Activated CD8-positive, alpha-beta T cell treated with anti-CD3 and anti-CD28 coated beads for 36 hours (primary cell): ENCODE measurements around the gene DNAH3. TPM values are rescaled to one million over a fixed set of nuclear protein-coding genes. Genes with fewer than 3 reads are reported as not detected.
"Not testable (repeated sequence)": the region's sequence is repeated elsewhere in the genome, so short reads cannot be mapped to it uniquely, and the experiment has no call there.

Experiments used
- ATAC-seq: fragments of 200-7000 bp; cut with Tn5 transposase; one replicate; pipeline ENCODE4 v1.10.0; 2021; ENCODE audit warnings: mild to moderate bottlenecking, moderate library complexity
- CTCF ChIA-PET: fragments of 350-600 bp; sonication (Branson Sonifier 250); formaldehyde crosslinking; loops from one replicate; lab custom pipeline; 2021; ENCODE audit warnings: antibody characterized with exemption; lab: Charles Lee
- POLR2A ChIA-PET: fragments of 350-600 bp; sonication (Branson Sonifier 250); formaldehyde crosslinking; loops from one replicate; lab custom pipeline; 2021; ENCODE audit warnings: antibody characterized with exemption; lab: Charles Lee
- DNase-seq: peaks from one replicate; pipeline ENCODE4 v3.0.0-alpha.2; 2020
- H3K27ac Mint-ChIP-seq: one replicate; pipeline ENCODE4 v1.8.0; 2021; ENCODE audit warnings: mild to moderate bottlenecking, mixed read lengths
- H3K27me3 Mint-ChIP-seq: one replicate; pipeline ENCODE4 v1.8.0; 2021; ENCODE audit warnings: mixed read lengths
- H3K36me3 Mint-ChIP-seq: one replicate; pipeline ENCODE4 v1.8.0; 2021; ENCODE audit warnings: low read depth, mixed read lengths
- H3K4me1 Mint-ChIP-seq: one replicate; pipeline ENCODE4 v1.8.0; 2021; ENCODE audit warnings: low read depth, mixed read lengths
- H3K4me3 Mint-ChIP-seq: one replicate; pipeline ENCODE4 v1.8.0; 2021; ENCODE audit warnings: mild to moderate bottlenecking, moderate library complexity, mixed read lengths
- H3K9me3 Mint-ChIP-seq: one replicate; pipeline ENCODE4 v1.8.0; 2021; ENCODE audit warnings: mixed read lengths
- CTCF ChIP-seq: fragments of 200-600 bp; IDR thresholded peaks from one replicate; pipeline ENCODE4 v1.8.0; 2022; ENCODE audit warnings: antibody characterized with exemption, mild to moderate bottlenecking
- intact Hi-C: fragments of 100-400 bp; cut with micrococcal nuclease; formaldehyde crosslinking; loops from one replicate; pipeline ENCODE4 v1.10.0; 2022
- total RNA-seq, 2 experiments: library from RNA; stranded (reverse); gene quantifications; one replicate each; pipeline ENCODE4 v1.2.3, GENCODE V29; 2021

Gene DNAH3
- under 1 TPM in 1 of 2 experiments, not detected in 1; 0.02 TPM for total RNA-seq

GRCh38 chr16:21150375-21151001 is at the start of gene DNAH3:
Gene DNAH3 (minus strand): TSS chr16:21150846. CDS start chr16:21150319, 527 bp downstream.
- ATAC-seq (no peak), DNase-seq (no peak)
- H3K4me3 Mint-ChIP-seq = no peak within 1 kb of the TSS
- CTCF ChIA-PET = no interaction called here
- no peaks in the 10 kb centered on the region for H3K36me3 Mint-ChIP-seq
- H3K9me3 Mint-ChIP-seq = no peaks in the 10 kb centered on the region
- no peaks in the 10 kb centered on the region for H3K4me1 Mint-ChIP-seq
- intact Hi-C loops = loop anchor here (10.0 kb wide), 1 partner anchor 154 kb away; no protein-coding TSS in a partner anchor
- POLR2A ChIA-PET = no interaction called here
- no peak for TF ChIP-seq CTCF
- H3K27ac Mint-ChIP-seq = no peak within 1 kb of the TSS
- peaks cover 24% of the 10 kb centered on the region for H3K27me3 Mint-ChIP-seq

GRCh38 chr16:21199607-21200218 is 49.1 kb upstream of the DNAH3 start:
- H3K4me1 Mint-ChIP-seq = peaks cover 4% of the 10 kb centered on the region
- CTCF ChIA-PET = interaction anchor here (2.1 kb wide), 1 partner anchor 11 kb away, joined by 11 read pairs; no protein-coding TSS in a partner anchor
- DNase-seq (no peak), ATAC-seq (no peak)
- no peak overlapping the region for H3K27ac Mint-ChIP-seq
- intact Hi-C loops = no loop called here
- H3K36me3 Mint-ChIP-seq = no peaks in the 10 kb centered on the region
- no peak overlapping the region for H3K4me3 Mint-ChIP-seq
- POLR2A ChIA-PET = no interaction called here
- no peak for TF ChIP-seq CTCF
- H3K9me3 Mint-ChIP-seq = no peaks in the 10 kb centered on the region
- H3K27me3 Mint-ChIP-seq = peaks cover 32% of the 10 kb centered on the region

- H3K27me3 Mint-ChIP-seq = peaks cover 39% of the 10 kb centered on the region
- intact Hi-C loops = no loop called here
- H3K27ac Mint-ChIP-seq = no peak overlapping the region
- H3K36me3 Mint-ChIP-seq = no peaks in the 10 kb centered on the region
- H3K4me3 Mint-ChIP-seq = no peak overlapping the region
- no peak for ATAC-seq
- H3K9me3 Mint-ChIP-seq = no peaks in the 10 kb centered on the region
- TF ChIP-seq CTCF = no peak
- ChIA-PET POLR2A (no interaction called here), CTCF (no interaction called here)
- H3K4me1 Mint-ChIP-seq = peaks cover 6% of the 10 kb centered on the region
- DNase-seq = no peak
These were observed 47.0 kb upstream of the DNAH3 start for GRCh38 chr16:21197621-21198020.

GRCh38 chr16:21197112-21197511 is 46.5 kb upstream of the DNAH3 start:
- no peak for TF ChIP-seq CTCF
- H3K27me3 Mint-ChIP-seq = peaks cover 35% of the 10 kb centered on the region
- no peak for ATAC-seq
- no peak overlapping the region for H3K4me3 Mint-ChIP-seq
- no peak overlapping the region for H3K27ac Mint-ChIP-seq
- intact Hi-C loops = no loop called here
- H3K36me3 Mint-ChIP-seq = no peaks in the 10 kb centered on the region
- ChIA-PET POLR2A (no interaction called here), CTCF (no interaction called here)
- H3K9me3 Mint-ChIP-seq = no peaks in the 10 kb centered on the region
- no peak for DNase-seq
- peaks cover 6% of the 10 kb centered on the region for H3K4me1 Mint-ChIP-seq

GRCh38 chr16:21195330-21195729 is 44.7 kb upstream of the DNAH3 start:
- H3K27ac Mint-ChIP-seq, DNase-seq, POLR2A ChIA-PET, H3K4me1 Mint-ChIP-seq, H3K4me3 Mint-ChIP-seq, H3K36me3 Mint-ChIP-seq, ATAC-seq, intact Hi-C loops, CTCF ChIA-PET, H3K9me3 Mint-ChIP-seq: not testable (repeated sequence)
- peaks cover 27% of the 10 kb centered on the region for H3K27me3 Mint-ChIP-seq
